ENCODE data around the gene L3MBTL4.

DNA sequence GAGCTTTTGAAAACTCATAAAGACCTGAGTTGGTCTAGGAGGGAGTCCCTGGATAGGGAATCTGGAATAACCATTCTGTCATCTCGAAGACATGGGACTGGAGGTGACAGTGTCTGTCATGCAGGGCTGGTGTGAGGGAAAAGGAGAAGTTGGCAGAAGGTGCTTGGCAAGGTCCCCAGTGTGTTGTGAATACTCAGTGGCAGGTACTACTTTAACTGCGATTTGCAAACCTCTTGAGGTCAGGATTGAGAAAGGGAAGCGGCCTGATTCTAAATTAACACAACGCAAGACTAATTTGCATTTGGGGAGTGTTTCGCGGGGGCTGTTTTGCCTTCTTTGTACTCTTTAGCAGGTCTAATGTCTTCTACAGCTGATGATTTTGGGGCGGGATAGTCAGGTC, 442.4 kb downstream of the L3MBTL4 start:
- TF ChIP-seq ZNF263 (CRISPR knock-in tag; IDR thresholded peaks at IDR 0.05; ENCODE audit: low read depth) (no peak), TEAD4 (CRISPR knock-in tag; IDR thresholded peaks at IDR 0.05) (no peak), ZNF219 (CRISPR knock-in tag; IDR thresholded peaks at IDR 0.05; ENCODE audit: borderline replicate concordance) (no peak), NFYB (CRISPR knock-in tag; conservative IDR thresholded peaks at IDR 0.05; ENCODE audit: low read depth) (no peak), ESRRA (CRISPR knock-in tag; IDR thresholded peaks at IDR 0.05; ENCODE audit: borderline replicate concordance) (no peak), FOXJ3 (CRISPR knock-in tag; IDR thresholded peaks at IDR 0.05; ENCODE audit: borderline replicate concordance) (no peak), HMGA2 (CRISPR knock-in tag; IDR thresholded peaks at IDR 0.05) (no peak)
- TF ChIP-seq, protein P1, sequence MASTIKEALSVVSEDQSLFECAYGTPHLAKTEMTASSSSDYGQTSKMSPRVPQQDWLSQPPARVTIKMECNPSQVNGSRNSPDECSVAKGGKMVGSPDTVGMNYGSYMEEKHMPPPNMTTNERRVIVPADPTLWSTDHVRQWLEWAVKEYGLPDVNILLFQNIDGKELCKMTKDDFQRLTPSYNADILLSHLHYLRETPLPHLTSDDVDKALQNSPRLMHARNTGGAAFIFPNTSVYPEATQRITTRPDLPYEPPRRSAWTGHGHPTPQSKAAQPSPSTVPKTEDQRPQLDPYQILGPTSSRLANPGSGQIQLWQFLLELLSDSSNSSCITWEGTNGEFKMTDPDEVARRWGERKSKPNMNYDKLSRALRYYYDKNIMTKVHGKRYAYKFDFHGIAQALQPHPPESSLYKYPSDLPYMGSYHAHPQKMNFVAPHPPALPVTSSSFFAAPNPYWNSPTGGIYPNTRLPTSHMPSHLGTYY (CRISPR knock-in tag; IDR thresholded peaks at IDR 0.05): no peak
- TF ChIP-seq, protein P2, sequence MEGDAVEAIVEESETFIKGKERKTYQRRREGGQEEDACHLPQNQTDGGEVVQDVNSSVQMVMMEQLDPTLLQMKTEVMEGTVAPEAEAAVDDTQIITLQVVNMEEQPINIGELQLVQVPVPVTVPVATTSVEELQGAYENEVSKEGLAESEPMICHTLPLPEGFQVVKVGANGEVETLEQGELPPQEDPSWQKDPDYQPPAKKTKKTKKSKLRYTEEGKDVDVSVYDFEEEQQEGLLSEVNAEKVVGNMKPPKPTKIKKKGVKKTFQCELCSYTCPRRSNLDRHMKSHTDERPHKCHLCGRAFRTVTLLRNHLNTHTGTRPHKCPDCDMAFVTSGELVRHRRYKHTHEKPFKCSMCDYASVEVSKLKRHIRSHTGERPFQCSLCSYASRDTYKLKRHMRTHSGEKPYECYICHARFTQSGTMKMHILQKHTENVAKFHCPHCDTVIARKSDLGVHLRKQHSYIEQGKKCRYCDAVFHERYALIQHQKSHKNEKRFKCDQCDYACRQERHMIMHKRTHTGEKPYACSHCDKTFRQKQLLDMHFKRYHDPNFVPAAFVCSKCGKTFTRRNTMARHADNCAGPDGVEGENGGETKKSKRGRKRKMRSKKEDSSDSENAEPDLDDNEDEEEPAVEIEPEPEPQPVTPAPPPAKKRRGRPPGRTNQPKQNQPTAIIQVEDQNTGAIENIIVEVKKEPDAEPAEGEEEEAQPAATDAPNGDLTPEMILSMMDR (IDR thresholded peaks at IDR 0.05): no peak
- TF ChIP-seq, protein P3, sequence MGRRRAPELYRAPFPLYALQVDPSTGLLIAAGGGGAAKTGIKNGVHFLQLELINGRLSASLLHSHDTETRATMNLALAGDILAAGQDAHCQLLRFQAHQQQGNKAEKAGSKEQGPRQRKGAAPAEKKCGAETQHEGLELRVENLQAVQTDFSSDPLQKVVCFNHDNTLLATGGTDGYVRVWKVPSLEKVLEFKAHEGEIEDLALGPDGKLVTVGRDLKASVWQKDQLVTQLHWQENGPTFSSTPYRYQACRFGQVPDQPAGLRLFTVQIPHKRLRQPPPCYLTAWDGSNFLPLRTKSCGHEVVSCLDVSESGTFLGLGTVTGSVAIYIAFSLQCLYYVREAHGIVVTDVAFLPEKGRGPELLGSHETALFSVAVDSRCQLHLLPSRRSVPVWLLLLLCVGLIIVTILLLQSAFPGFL (CRISPR knock-in tag; IDR thresholded peaks at IDR 0.05; ENCODE audit: borderline replicate concordance): no peak
- TF ChIP-seq, protein P4, sequence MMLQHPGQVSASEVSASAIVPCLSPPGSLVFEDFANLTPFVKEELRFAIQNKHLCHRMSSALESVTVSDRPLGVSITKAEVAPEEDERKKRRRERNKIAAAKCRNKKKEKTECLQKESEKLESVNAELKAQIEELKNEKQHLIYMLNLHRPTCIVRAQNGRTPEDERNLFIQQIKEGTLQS (CRISPR knock-in tag; conservative IDR thresholded peaks at IDR 0.05): no peak
- TF ChIP-seq, protein P5, sequence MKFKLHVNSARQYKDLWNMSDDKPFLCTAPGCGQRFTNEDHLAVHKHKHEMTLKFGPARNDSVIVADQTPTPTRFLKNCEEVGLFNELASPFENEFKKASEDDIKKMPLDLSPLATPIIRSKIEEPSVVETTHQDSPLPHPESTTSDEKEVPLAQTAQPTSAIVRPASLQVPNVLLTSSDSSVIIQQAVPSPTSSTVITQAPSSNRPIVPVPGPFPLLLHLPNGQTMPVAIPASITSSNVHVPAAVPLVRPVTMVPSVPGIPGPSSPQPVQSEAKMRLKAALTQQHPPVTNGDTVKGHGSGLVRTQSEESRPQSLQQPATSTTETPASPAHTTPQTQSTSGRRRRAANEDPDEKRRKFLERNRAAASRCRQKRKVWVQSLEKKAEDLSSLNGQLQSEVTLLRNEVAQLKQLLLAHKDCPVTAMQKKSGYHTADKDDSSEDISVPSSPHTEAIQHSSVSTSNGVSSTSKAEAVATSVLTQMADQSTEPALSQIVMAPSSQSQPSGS (CRISPR knock-in tag; IDR thresholded peaks at IDR 0.05; ENCODE audit: borderline replicate concordance, low read depth): no peak
- TF ChIP-seq, protein P6, sequence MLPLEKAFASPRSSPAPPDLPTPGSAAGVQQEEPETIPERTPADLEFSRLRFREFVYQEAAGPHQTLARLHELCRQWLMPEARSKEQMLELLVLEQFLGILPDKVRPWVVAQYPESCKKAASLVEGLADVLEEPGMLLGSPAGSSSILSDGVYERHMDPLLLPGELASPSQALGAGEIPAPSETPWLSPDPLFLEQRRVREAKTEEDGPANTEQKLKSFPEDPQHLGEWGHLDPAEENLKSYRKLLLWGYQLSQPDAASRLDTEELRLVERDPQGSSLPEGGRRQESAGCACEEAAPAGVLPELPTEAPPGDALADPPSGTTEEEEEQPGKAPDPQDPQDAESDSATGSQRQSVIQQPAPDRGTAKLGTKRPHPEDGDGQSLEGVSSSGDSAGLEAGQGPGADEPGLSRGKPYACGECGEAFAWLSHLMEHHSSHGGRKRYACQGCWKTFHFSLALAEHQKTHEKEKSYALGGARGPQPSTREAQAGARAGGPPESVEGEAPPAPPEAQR (CRISPR knock-in tag; IDR thresholded peaks at IDR 0.05): no peak

Measured in WTC11 (cell line).